PC-3 (cell line): Measurements from ENCODE around the gene SYDE1.

ENCODE experiments used
- CTCF ChIP-seq: fragments of 300-600 bp; sonication (generic); conservative IDR thresholded peaks from 2 replicates; pipeline ENCODE4 v1.5.1; 2017; ENCODE audit warnings: antibody characterized with exemption, low read depth, mild to moderate bottlenecking, low read length
- EZH2phosphoT487 ChIP-seq: fragments of 300-600 bp; sonication (generic); IDR thresholded peaks from 2 replicates; pipeline ENCODE4 v1.6.1; 2018; ENCODE audit warnings: mild to moderate bottlenecking, antibody characterized with exemption, low read length, borderline replicate concordance

- no peak for TF ChIP-seq EZH2phosphoT487
- no peak for TF ChIP-seq CTCF
These were observed 45.2 kb upstream of the SYDE1 start for GRCh38 chr19:15062036-15062435.
